Progenitor cell of endocrine pancreas (in vitro differentiated cells): ENCODE data around the gene INSIG2. TPM values are rescaled to one million over a fixed set of nuclear protein-coding genes. Genes with fewer than 3 reads are reported as not detected.

ENCODE experiments used
- DNase-seq: peaks from one replicate; pipeline ENCODE4 v3.0.0; 2021; ENCODE audit warnings: low spot score; ENCODE audit not compliant: unreplicated experiment
- H3K27ac Mint-ChIP-seq: 2 replicates; pipeline ENCODE4 v1.8.0; 2021; ENCODE audit warnings: mild to moderate bottlenecking, moderate library complexity, mixed read lengths
- H3K27me3 Mint-ChIP-seq: 2 replicates; pipeline ENCODE4 v1.8.0; 2021; ENCODE audit warnings: mixed read lengths
- H3K36me3 Mint-ChIP-seq: 2 replicates; pipeline ENCODE4 v1.8.0; 2022; ENCODE audit warnings: mixed read lengths; ENCODE audit not compliant: insufficient read depth
- H3K4me1 Mint-ChIP-seq: 2 replicates; pipeline ENCODE4 v1.8.0; 2021; ENCODE audit warnings: low read depth, mixed read lengths
- H3K4me3 Mint-ChIP-seq: 2 replicates; pipeline ENCODE4 v1.8.0; 2021; ENCODE audit warnings: low read depth, mild to moderate bottlenecking, moderate library complexity, mixed read lengths
- H3K9me3 Mint-ChIP-seq: 2 replicates; pipeline ENCODE4 v1.8.0; 2021; ENCODE audit warnings: low read depth, mixed read lengths
- CTCF ChIP-seq: fragments of 200-600 bp; sonication (generic); IDR thresholded peaks from one replicate; pipeline ENCODE4 v1.5.0; 2021; ENCODE audit warnings: antibody characterized with exemption, mild to moderate bottlenecking; ENCODE audit not compliant: unreplicated experiment
- total RNA-seq: library from RNA; stranded (reverse); gene quantifications from 2 replicates; pipeline ENCODE4 v1.2.1, GENCODE V29; 2021

INSIG2 gene
- total RNA-seq, 1 donor from 2014 or later, result 34.3 TPM

- no peaks in the 10 kb centered on the region for H3K36me3 Mint-ChIP-seq
- no peaks in the 10 kb centered on the region for H3K9me3 Mint-ChIP-seq
- no peak overlapping the region for H3K27ac Mint-ChIP-seq
- H3K4me3 Mint-ChIP-seq, result no peak overlapping the region
- peaks cover 7% of the 10 kb centered on the region for H3K4me1 Mint-ChIP-seq
- TF ChIP-seq CTCF, result peak; percentile 70
- DNase-seq, result no peak
- peaks cover 17% of the 10 kb centered on the region for H3K27me3 Mint-ChIP-seq
Measured at GRCh38 chr2:118046634-118047210, 41.5 kb upstream of the INSIG2 start.

GRCh38 chr2:118047380-118047826 is 40.9 kb upstream of the INSIG2 start:
- no peak overlapping the region for H3K27ac Mint-ChIP-seq
- H3K4me1 Mint-ChIP-seq, result peaks cover 8% of the 10 kb centered on the region
- no peak overlapping the region for H3K4me3 Mint-ChIP-seq
- H3K27me3 Mint-ChIP-seq, result peaks cover 17% of the 10 kb centered on the region
- no peak for DNase-seq
- H3K9me3 Mint-ChIP-seq, result no peaks in the 10 kb centered on the region
- no peak for TF ChIP-seq CTCF
- H3K36me3 Mint-ChIP-seq, result no peaks in the 10 kb centered on the region

- TF ChIP-seq CTCF, result no peak
- no peak for DNase-seq
- no peak overlapping the region for H3K27ac Mint-ChIP-seq
- peaks cover 13% of the 10 kb centered on the region for H3K27me3 Mint-ChIP-seq
- no peak overlapping the region for H3K4me3 Mint-ChIP-seq
- H3K9me3 Mint-ChIP-seq, result no peaks in the 10 kb centered on the region
- H3K36me3 Mint-ChIP-seq, result no peaks in the 10 kb centered on the region
- H3K4me1 Mint-ChIP-seq, result peaks cover 9% of the 10 kb centered on the region
Measured at GRCh38 chr2:118048401-118048800, 39.9 kb upstream of the INSIG2 start.

GRCh38 chr2:118049140-118049815 is 39.0 kb upstream of the INSIG2 start:
- peaks cover 14% of the 10 kb centered on the region for H3K4me1 Mint-ChIP-seq
- no peak overlapping the region for H3K4me3 Mint-ChIP-seq
- no peak for TF ChIP-seq CTCF
- no peaks in the 10 kb centered on the region for H3K36me3 Mint-ChIP-seq
- peaks cover 7% of the 10 kb centered on the region for H3K27me3 Mint-ChIP-seq
- no peak overlapping the region for H3K27ac Mint-ChIP-seq
- H3K9me3 Mint-ChIP-seq, result no peaks in the 10 kb centered on the region
- no peak for DNase-seq

- TF ChIP-seq CTCF, result no peak
- H3K4me3 Mint-ChIP-seq, result no peak overlapping the region
- H3K4me1 Mint-ChIP-seq, result peaks cover 14% of the 10 kb centered on the region
- DNase-seq, result no peak
- H3K9me3 Mint-ChIP-seq, result no peaks in the 10 kb centered on the region
- H3K36me3 Mint-ChIP-seq, result no peaks in the 10 kb centered on the region
- H3K27me3 Mint-ChIP-seq, result peaks cover 3% of the 10 kb centered on the region
- H3K27ac Mint-ChIP-seq, result no peak overlapping the region
Measured at GRCh38 chr2:118049816-118050140, 38.5 kb upstream of the INSIG2 start.
